Peyer's patch (tissue), 4 donors: ENCODE data around the gene ADGRD1.

Source experiments
- CTCF ChIP-seq, 6 experiments: fragments of 450-650 bp in 4 of 6; fragments of 200-600 bp in 2 of 6; sonication (generic) in 1 of 6; IDR thresholded peaks; one replicate each; pipeline ENCODE4 v1.5.1; 2017 to 2019; ENCODE audit warnings: antibody characterized with exemption in 6 of 6, mild to moderate bottlenecking in 3 of 6, moderate library complexity in 1 of 6
- POLR2A ChIP-seq, 2 donors: fragments of 450-650 bp; IDR thresholded peaks; one replicate each; pipeline ENCODE4 v1.5.1; 2017; ENCODE audit warnings: antibody characterized with exemption in 2 of 2, mild to moderate bottlenecking in 2 of 2, moderate library complexity in 2 of 2

GRCh38 chr12:131043401-131043871 lies 89.7 kb downstream of the ADGRD1 start:
- no peak for TF ChIP-seq POLR2A (IDR thresholded peaks at IDR 0.05)
- no peak for TF ChIP-seq CTCF (IDR thresholded peaks at IDR 0.05)
